ENCODE measurements around the gene GM2A.
"Not testable (repeated sequence)": the region's sequence is repeated elsewhere in the genome, so short reads cannot be mapped to it uniquely, and the experiment has no call there.

The GM2A gene

DNA sequence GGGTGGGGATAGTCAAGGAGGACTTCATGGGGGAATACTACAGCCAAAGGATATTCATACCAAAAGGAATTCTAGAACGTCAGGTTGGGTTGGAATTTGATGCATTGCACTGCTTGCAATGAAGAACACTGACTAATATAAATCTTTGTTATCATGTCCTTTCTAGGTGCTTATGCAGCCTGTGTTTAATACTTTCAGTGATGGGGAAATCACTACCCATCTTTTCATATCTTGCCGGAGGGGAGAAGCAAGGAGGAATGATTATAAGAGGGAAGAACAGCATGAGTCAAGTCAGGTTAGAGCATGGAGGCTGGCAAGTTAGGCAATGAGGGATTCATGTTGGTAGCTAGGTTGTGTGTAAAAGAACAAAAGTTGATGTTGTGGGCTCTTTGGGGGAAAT is 24.0 kb upstream of the GM2A start:
- DNase-seq = no peak
- no peaks in the 10 kb centered on the region for H3K9me3 ChIP-seq
- H3K27ac ChIP-seq = no peak overlapping the region
- no peak for TF ChIP-seq CTCF (IDR thresholded peaks at IDR 0.05)
- intact Hi-C loops (cut with DNase I; ENCODE audit: low total_unique reads) = no loop called here
- H3K4me3 ChIP-seq = no peak overlapping the region
- no peaks in the 10 kb centered on the region for H3K27me3 ChIP-seq
- no peaks in the 10 kb centered on the region for H3K36me3 ChIP-seq
- peaks cover 0 to 9% (median 5%) of the 10 kb centered on the region in 4 donors for H3K4me1 ChIP-seq

- DNase-seq = no peak
- no peak overlapping the region for H3K27ac ChIP-seq
- H3K9me3 ChIP-seq = no peaks in the 10 kb centered on the region
- intact Hi-C loops (cut with DNase I; ENCODE audit: low total_unique reads) = no loop called here
- no peaks in the 10 kb centered on the region for H3K36me3 ChIP-seq
- H3K4me1 ChIP-seq = peaks cover 0 to 10% (median 5%) of the 10 kb centered on the region in 4 donors
- no peak overlapping the region for H3K4me3 ChIP-seq
- no peaks in the 10 kb centered on the region for H3K27me3 ChIP-seq
- TF ChIP-seq CTCF (IDR thresholded peaks at IDR 0.05) = no peak
Observed at GRCh38 chr5:151230048-151230680, 22.8 kb upstream of the GM2A start.

DNA sequence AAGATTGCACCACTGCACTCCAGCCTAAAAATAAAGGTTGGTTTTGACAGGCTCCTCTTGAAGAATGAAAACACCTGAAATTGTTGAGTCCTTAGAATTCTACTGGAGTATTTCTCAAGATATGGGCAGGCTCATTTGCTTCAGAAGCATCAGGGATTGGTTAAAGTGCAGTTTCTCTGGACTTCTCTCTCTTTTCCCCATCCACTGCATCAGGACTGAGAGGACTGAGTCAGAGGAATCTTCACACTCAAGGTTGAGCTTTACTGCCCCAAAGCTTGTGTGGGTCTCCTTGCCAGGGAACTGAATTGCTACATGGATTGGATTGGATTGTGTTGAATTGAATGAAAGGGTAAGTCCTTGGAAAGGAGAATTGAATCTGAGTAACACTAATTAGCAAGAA is 21.6 kb upstream of the GM2A start:
- Histone ChIP-seq H3K27ac (no peak overlapping the region), H3K4me1 (peaks cover 0 to 12% (median 6%) of the 10 kb centered on the region in 4 donors), H3K36me3 (no peaks in the 10 kb centered on the region), H3K4me3 (no peak overlapping the region), H3K27me3 (no peaks in the 10 kb centered on the region), H3K9me3 (no peaks in the 10 kb centered on the region)
- DNase-seq = no peak
- intact Hi-C loops (cut with DNase I; ENCODE audit: low total_unique reads) = no loop called here
- no peak for TF ChIP-seq CTCF (IDR thresholded peaks at IDR 0.05)

- intact Hi-C loops (cut with DNase I; ENCODE audit: low total_unique reads) = no loop called here
- no peak overlapping the region for H3K4me3 ChIP-seq
- no peaks in the 10 kb centered on the region for H3K36me3 ChIP-seq
- no peak overlapping the region for H3K27ac ChIP-seq
- no peaks in the 10 kb centered on the region for H3K9me3 ChIP-seq
- H3K27me3 ChIP-seq = no peaks in the 10 kb centered on the region
- H3K4me1 ChIP-seq = peaks cover 0 to 25% (median 6%) of the 10 kb centered on the region in 4 donors
- TF ChIP-seq CTCF (IDR thresholded peaks at IDR 0.05) = no peak
- DNase-seq = no peak
Observed at GRCh38 chr5:151233616-151234085, 19.3 kb upstream of the GM2A start.

DNA sequence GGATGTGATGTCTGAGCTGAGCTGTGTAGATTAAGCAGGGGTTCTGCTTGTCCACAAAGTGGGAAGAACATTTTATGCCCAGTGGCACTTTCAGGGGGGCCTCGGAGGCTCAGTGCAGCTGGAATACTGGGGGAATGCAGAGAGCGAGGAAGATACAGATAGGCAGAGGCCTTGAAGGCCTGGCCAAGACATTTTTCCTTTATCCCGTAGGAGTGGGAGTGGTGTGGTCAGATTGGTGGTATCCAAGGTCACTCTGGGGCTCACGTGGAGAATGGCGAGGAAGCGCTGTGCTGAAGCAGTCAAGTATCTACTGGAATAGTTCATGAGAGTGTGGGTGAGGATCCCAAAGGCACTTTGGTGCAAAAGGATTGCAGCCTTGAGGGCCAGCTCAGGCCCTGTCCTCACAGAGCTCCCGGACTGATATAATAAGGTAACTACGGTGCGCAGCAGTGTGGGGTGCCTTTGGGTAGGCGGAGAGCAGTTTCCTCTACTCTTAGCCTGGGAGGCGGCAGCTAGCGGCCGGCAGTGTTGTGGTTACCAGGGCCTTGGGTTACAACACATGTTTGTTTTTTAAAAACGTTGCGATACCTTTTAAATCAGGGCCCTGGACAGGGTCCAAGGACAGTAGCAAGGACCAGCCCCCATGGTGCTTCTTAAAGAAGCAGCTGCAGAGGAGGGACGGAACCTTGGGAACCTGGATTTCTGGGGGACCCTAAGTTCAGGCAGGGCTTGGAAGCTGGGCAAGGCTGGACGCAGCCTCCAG is 18.3 kb upstream of the GM2A start:
- Histone ChIP-seq H3K4me3 (no peak overlapping the region), H3K9me3 (no peaks in the 10 kb centered on the region), H3K36me3 (no peaks in the 10 kb centered on the region), H3K27me3 (no peaks in the 10 kb centered on the region), H3K4me1 (peaks cover 0 to 31% (median 6%) of the 10 kb centered on the region in 4 donors), H3K27ac (peak overlapping the region in 1 of 2 donors; percentile 28)
- TF ChIP-seq CTCF (IDR thresholded peaks at IDR 0.05) = no peak
- intact Hi-C loops (cut with DNase I; ENCODE audit: low total_unique reads) = loop anchor here (5.0 kb wide), 1 partner anchor 107 kb away; no protein-coding TSS in a partner anchor
- peak; percentile 73 to 80 for DNase-seq

- DNase-seq, H3K4me3 ChIP-seq, H3K27me3 ChIP-seq, H3K36me3 ChIP-seq, H3K9me3 ChIP-seq: not testable (repeated sequence)
- H3K27ac ChIP-seq = peak overlapping the region in 1 of 2 donors; percentile 28
- intact Hi-C loops (cut with DNase I; ENCODE audit: low total_unique reads) = loop anchor here (5.0 kb wide), 1 partner anchor 108 kb away; no protein-coding TSS in a partner anchor
- H3K4me1 ChIP-seq = peaks cover 0 to 31% (median 6%) of the 10 kb centered on the region in 4 donors
Observed at GRCh38 chr5:151235239-151235571, 17.8 kb upstream of the GM2A start.

Data from tibial artery (tissue), 4 donors.